CD1c-positive myeloid dendritic cell (primary cell): ENCODE measurements around the gene KYNU.
"Not testable (repeated sequence)": the region's sequence is repeated elsewhere in the genome, so short reads cannot be mapped to it uniquely, and the experiment has no call there.

Experiments used
- DNase-seq: peaks from one replicate; pipeline ENCODE4 v3.0.0-alpha.2; 2016; ENCODE audit errors: extremely low spot score

The KYNU gene

GRCh38 chr2:143015656-143016055 lies 138.2 kb downstream of the KYNU start:
- no peak for DNase-seq

- no peak for DNase-seq
These were observed 149.1 kb downstream of the KYNU start for GRCh38 chr2:143026411-143027054.

GRCh38 chr2:143029141-143029540 lies 151.7 kb downstream of the KYNU start:
- no peak for DNase-seq

- DNase-seq, result peak; percentile 78
These were observed 152.7 kb downstream of the KYNU start for GRCh38 chr2:143030127-143030526.

- peak; percentile 91 for DNase-seq
These were observed 157.0 kb downstream of the KYNU start for GRCh38 chr2:143034292-143035074.

GRCh38 chr2:143051465-143051864 lies 174.0 kb downstream of the KYNU start:
- DNase-seq, result no peak

GRCh38 chr2:143053437-143053836 lies 176.0 kb downstream of the KYNU start:
- not testable (repeated sequence) for DNase-seq

GRCh38 chr2:143056550-143056949 lies 179.1 kb downstream of the KYNU start:
- DNase-seq, result no peak

- DNase-seq, result no peak
These were observed 181.4 kb downstream of the KYNU start for GRCh38 chr2:143058851-143059250.

- DNase-seq, result no peak
These were observed 186.2 kb downstream of the KYNU start for GRCh38 chr2:143063612-143064200.

- DNase-seq, result no peak
These were observed 190.6 kb downstream of the KYNU start for GRCh38 chr2:143068094-143068493.

- peak; percentile 90 for DNase-seq
These were observed 191.0 kb downstream of the KYNU start for GRCh38 chr2:143068509-143068908.

- peak; percentile 33 for DNase-seq
These were observed 193.2 kb downstream of the KYNU start for GRCh38 chr2:143070704-143071103.

- DNase-seq, result no peak
These were observed 193.9 kb downstream of the KYNU start for GRCh38 chr2:143071185-143071876.

GRCh38 chr2:143074913-143075312 lies 197.4 kb downstream of the KYNU start:
- DNase-seq, result peak; percentile 17

- no peak for DNase-seq
These were observed 198.2 kb downstream of the KYNU start for GRCh38 chr2:143075711-143076110.

- no peak for DNase-seq
These were observed 200.6 kb downstream of the KYNU start for GRCh38 chr2:143078104-143078503.

- no peak for DNase-seq
These were observed 204.2 kb downstream of the KYNU start for GRCh38 chr2:143081616-143082015.

- peak; percentile 72 for DNase-seq
These were observed 206.2 kb downstream of the KYNU start for GRCh38 chr2:143083636-143084035.

GRCh38 chr2:143084462-143084861 lies 207.0 kb downstream of the KYNU start:
- DNase-seq, result no peak

- no peak for DNase-seq
These were observed 207.8 kb downstream of the KYNU start for GRCh38 chr2:143085125-143085784.

- DNase-seq, result no peak
These were observed 209.6 kb downstream of the KYNU start for GRCh38 chr2:143087033-143087432.
